CD4-positive, CD25-positive, alpha-beta regulatory T cell (primary cell): ENCODE measurements around the gene LRRC15. TPM values are rescaled to one million over a fixed set of nuclear protein-coding genes. Genes with fewer than 3 reads are reported as not detected.

Experiments used
- ATAC-seq, 2 donors: fragments of 150-1000 bp; cut with Tn5 transposase; one replicate each; pipeline ENCODE4 v1.10.0; 2021; ENCODE audit warnings: low read depth in 2 of 2, moderate number of reproducible peaks in 2 of 2, moderate library complexity in 1 of 2
- DNase-seq, 3 donors: peaks; one replicate each; pipeline versions ENCODE4 v3.0.0 to v3.0.0-alpha.2; 2012 to 2022; ENCODE audit warnings: mixed read lengths in 1 of 3
- H3K27ac ChIP-seq: one replicate; pipeline ENCODE4 v1.7.0; 2013; ENCODE audit warnings: mild to moderate bottlenecking, low read length; ENCODE audit not compliant: insufficient read depth, poor library complexity, severe bottlenecking
- H3K27me3 ChIP-seq: one replicate; pipeline ENCODE4 v1.7.0; 2013; ENCODE audit warnings: low read length; ENCODE audit not compliant: control insufficient read depth, insufficient read depth
- H3K36me3 ChIP-seq: one replicate; pipeline ENCODE4 v1.7.0; 2013; ENCODE audit warnings: mild to moderate bottlenecking, low read length, moderate library complexity; ENCODE audit not compliant: control insufficient read depth, insufficient read depth
- H3K4me1 ChIP-seq: 2 replicates; pipeline ENCODE4 v1.7.0; 2013; ENCODE audit warnings: mild to moderate bottlenecking, low read length; ENCODE audit not compliant: insufficient read depth, control insufficient read depth, poor library complexity, severe bottlenecking
- H3K4me3 ChIP-seq: one replicate; pipeline ENCODE4 v1.7.0; 2013; ENCODE audit warnings: low read depth, mild to moderate bottlenecking, low read length, moderate library complexity
- H3K9me3 ChIP-seq, 2 experiments: 1 replicate in 1 of 2; 2 replicates in 1 of 2; pipeline ENCODE4 v1.7.0; 2013; ENCODE audit warnings: low read length in 2 of 2, mild to moderate bottlenecking in 1 of 2, moderate library complexity in 1 of 2; ENCODE audit not compliant: control insufficient read depth in 2 of 2
- H3K27ac Mint-ChIP-seq, 3 donors: one replicate each; pipeline ENCODE4 v1.8.0; 2020 to 2022; ENCODE audit warnings: mild to moderate bottlenecking in 3 of 3, mixed read lengths in 3 of 3, moderate library complexity in 2 of 3
- H3K27me3 Mint-ChIP-seq: one replicate; pipeline ENCODE4 v1.8.0; 2022; ENCODE audit warnings: mild to moderate bottlenecking, mixed read lengths
- H3K36me3 Mint-ChIP-seq: one replicate; pipeline ENCODE4 v1.8.0; 2020; ENCODE audit warnings: mixed read lengths
- H3K4me1 Mint-ChIP-seq, 4 donors: one replicate each; pipeline ENCODE4 v1.8.0; 2020 to 2022; ENCODE audit warnings: mixed read lengths in 4 of 4, mild to moderate bottlenecking in 1 of 4
- H3K4me3 Mint-ChIP-seq, 4 donors: one replicate each; pipeline ENCODE4 v1.8.0; 2020 to 2022; ENCODE audit warnings: mild to moderate bottlenecking in 4 of 4, mixed read lengths in 4 of 4, moderate library complexity in 3 of 4
- H3K9me3 Mint-ChIP-seq, 7 donors: one replicate each; pipeline ENCODE4 v1.8.0; 2020 to 2022; ENCODE audit warnings: mixed read lengths in 7 of 7, mild to moderate bottlenecking in 3 of 7, moderate library complexity in 2 of 7
- polyA plus RNA-seq, 4 donors: library from polyadenylated mRNA; unstranded; fragments of 300-500 nt; fragmentation: Illumina TruSeq; gene quantifications; one replicate each; pipeline ENCODE4 v1.2.3, GENCODE V29; 2021
- total RNA-seq: library from RNA; stranded (reverse); gene quantifications from one replicate; pipeline ENCODE4 v1.2.3, GENCODE V29; 2022

Gene LRRC15
- total and polyA plus RNA-seq, 5 donors from 2014 or later: not detected

GRCh38 chr3:194306771-194307640 lies 62.5 kb downstream of the LRRC15 start:
- H3K27ac ChIP-seq: peak overlapping the region; percentile 55
- H3K4me3 ChIP-seq: peak overlapping the region; percentile 74
- H3K4me1 ChIP-seq: peaks cover 38% of the 10 kb centered on the region
- Mint-ChIP-seq H3K27ac (peak overlapping the region; percentile 81 to 96 (median 89)), H3K4me3 (peak overlapping the region; percentile 76 to 90 (median 78)), H3K36me3 (no peaks in the 10 kb centered on the region), H3K27me3 (no peaks in the 10 kb centered on the region), H3K9me3 (peaks cover 0 to 4% (median 1%) of the 10 kb centered on the region in 7 donors), H3K4me1 (peaks cover 24 to 55% (median 40%) of the 10 kb centered on the region in 4 donors)
- peak in 2 of 3 donors; percentile 54 to 96 for DNase-seq
- no peaks in the 10 kb centered on the region for H3K27me3 ChIP-seq
- peak; percentile 74 to 82 for ATAC-seq
- H3K9me3 ChIP-seq: no peaks in the 10 kb centered on the region
- H3K36me3 ChIP-seq: no peaks in the 10 kb centered on the region

DNA sequence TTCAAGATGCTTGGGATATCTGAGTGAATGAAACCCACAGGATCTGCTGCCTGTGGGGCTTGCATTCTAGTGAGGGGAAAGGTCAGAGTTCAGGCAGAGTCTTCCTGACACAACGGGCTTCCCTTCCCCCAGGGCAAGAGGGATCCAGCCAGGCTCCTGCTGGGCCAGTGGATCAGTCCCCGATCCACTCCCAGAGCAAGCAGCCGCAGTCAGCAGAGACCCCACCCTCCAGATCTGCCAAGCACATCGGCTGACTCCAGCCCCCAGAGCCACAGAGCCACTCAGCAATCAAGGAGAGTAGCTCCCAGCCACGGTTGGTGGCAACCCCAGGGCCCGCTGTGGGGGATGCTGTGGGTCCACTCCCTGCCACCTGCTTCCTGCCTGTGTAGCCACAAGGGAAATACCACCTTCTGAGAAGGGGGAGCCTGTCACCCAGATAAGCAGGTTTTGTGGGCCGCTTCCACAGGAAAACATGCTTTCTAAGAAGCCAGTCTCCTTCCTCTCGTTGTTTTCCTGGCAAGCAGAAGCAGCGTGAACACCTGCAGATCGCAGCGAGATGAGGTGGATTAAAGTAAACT lies 63.3 kb downstream of the LRRC15 start:
- DNase-seq: peak in 2 of 3 donors; percentile 58 to 98
- no peaks in the 10 kb centered on the region for H3K27me3 Mint-ChIP-seq
- peak overlapping the region; percentile 81 to 96 (median 89) for H3K27ac Mint-ChIP-seq
- Histone ChIP-seq H3K4me3 (peak overlapping the region; percentile 74), H3K36me3 (no peaks in the 10 kb centered on the region), H3K9me3 (no peaks in the 10 kb centered on the region), H3K27me3 (no peaks in the 10 kb centered on the region), H3K4me1 (peaks cover 38% of the 10 kb centered on the region), H3K27ac (peak overlapping the region; percentile 55)
- peak; percentile 64 to 65 for ATAC-seq
- H3K4me1 Mint-ChIP-seq: peaks cover 24 to 50% (median 40%) of the 10 kb centered on the region in 4 donors
- H3K4me3 Mint-ChIP-seq: peak overlapping the region; percentile 76 to 90 (median 78)
- H3K9me3 Mint-ChIP-seq: peaks cover 0 to 4% (median 1%) of the 10 kb centered on the region in 7 donors
- H3K36me3 Mint-ChIP-seq: no peaks in the 10 kb centered on the region

DNA sequence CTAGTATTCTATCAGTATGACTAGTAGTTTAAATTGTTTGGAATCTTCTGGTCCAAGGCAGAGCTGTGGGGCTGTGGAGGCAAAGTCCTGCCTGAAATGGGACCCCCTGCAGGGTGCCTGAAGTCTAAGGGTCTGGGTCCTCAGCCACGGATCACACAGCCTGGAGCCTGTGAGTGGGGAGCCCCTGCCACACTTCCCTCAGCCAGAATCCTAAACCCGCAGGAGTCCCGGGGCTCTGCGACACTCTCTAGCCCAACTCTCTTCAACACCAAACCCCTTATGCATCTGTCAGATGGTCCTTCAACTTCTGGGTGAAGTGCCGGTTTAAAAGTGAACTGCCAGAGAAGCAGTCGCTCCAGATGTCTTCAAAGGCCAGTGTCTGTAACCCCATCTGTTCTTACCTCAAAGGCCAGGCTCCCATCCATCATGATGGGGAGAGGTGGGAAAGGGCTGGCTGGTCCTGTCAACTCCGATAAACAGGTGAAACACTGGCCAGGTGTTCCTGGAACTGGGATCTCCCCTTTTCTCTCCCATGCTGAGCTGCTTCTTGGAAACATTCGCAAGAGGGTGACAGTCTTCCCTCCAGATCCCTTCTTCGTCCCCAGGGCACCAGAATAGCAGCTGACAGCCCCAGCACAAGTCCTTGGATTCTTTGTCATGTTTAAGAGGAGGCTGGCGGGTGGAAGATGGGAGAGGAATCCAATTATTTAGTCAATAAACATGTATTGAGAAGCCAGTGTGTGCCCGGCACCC lies 64.0 kb downstream of the LRRC15 start:
- Histone ChIP-seq H3K4me3 (no peak overlapping the region), H3K4me1 (peaks cover 38% of the 10 kb centered on the region), H3K27me3 (no peaks in the 10 kb centered on the region), H3K27ac (no peak overlapping the region), H3K36me3 (no peaks in the 10 kb centered on the region), H3K9me3 (no peaks in the 10 kb centered on the region)
- DNase-seq: no peak
- peaks cover 30 to 50% (median 39%) of the 10 kb centered on the region in 4 donors for H3K4me1 Mint-ChIP-seq
- H3K27me3 Mint-ChIP-seq: no peaks in the 10 kb centered on the region
- H3K27ac Mint-ChIP-seq: peak overlapping the region; percentile 13 to 91 (median 89)
- no peaks in the 10 kb centered on the region for H3K36me3 Mint-ChIP-seq
- ATAC-seq: no peak
- H3K4me3 Mint-ChIP-seq: peak overlapping the region; percentile 23 to 90 (median 78)
- H3K9me3 Mint-ChIP-seq: peaks cover 0 to 4% (median 1%) of the 10 kb centered on the region in 7 donors

Other genes with a start within 250 kb of the LRRC15 start
- 10.5 TPM for gene HES1, start 233.6 kb downstream of the LRRC15 start, total RNA-seq
- gene HES1, start 233.6 kb downstream of the LRRC15 start, polyA plus RNA-seq: under 1 TPM in 2 of 4 donors, not detected in 2; 0.17 to 0.71 TPM
- not detected for gene CPN2, start 18.4 kb downstream of the LRRC15 start, total RNA-seq
- gene CPN2, start 18.4 kb downstream of the LRRC15 start, polyA plus RNA-seq: not detected
- gene GP5, start 29.5 kb upstream of the LRRC15 start, total RNA-seq: 1.4 TPM
- 1 to 10 TPM in 2 of 4 donors, under 1 TPM in 2; 0.41 to 2.7 (median 1.2) TPM for gene GP5, start 29.5 kb upstream of the LRRC15 start, polyA plus RNA-seq
- 114 TPM for gene ATP13A3, start 117.3 kb upstream of the LRRC15 start, total RNA-seq
- 10 to 100 TPM in 3 of 4 donors, 1 to 10 TPM in 1; 8.6 to 17.5 (median 13.3) TPM for gene ATP13A3, start 117.3 kb upstream of the LRRC15 start, polyA plus RNA-seq